Measurements from ENCODE around the gene TCP10L. TPM values are rescaled to one million over a fixed set of nuclear protein-coding genes. Genes with fewer than 3 reads are reported as not detected.
"Not testable (repeated sequence)": the region's sequence is repeated elsewhere in the genome, so short reads cannot be mapped to it uniquely, and the experiment has no call there.

The TCP10L gene
- total RNA-seq, 4 donors from 2014 or later: 0.19 to 5.6 TPM; not detected in 2

DNA sequence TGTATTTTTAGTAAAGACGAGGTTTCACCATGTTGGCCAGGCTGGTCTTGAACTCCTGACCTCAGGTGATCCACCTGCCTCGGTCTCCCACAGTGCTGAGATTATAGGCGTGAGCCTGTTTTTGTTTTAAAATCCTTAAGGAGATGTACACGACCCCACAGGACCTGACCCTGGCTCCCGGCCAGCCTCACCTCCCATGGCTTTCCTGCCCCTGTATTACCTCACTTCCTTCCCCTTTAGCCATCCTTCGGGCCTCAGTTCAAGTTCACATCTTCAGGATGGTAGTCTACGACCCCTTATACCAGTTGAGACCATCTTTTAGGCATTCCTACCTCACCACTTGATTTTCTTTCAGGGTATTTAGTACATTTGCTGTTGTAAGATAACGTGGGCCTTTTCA lies 36.3 kb downstream of the TCP10L start:
- TF ChIP-seq, protein P1, sequence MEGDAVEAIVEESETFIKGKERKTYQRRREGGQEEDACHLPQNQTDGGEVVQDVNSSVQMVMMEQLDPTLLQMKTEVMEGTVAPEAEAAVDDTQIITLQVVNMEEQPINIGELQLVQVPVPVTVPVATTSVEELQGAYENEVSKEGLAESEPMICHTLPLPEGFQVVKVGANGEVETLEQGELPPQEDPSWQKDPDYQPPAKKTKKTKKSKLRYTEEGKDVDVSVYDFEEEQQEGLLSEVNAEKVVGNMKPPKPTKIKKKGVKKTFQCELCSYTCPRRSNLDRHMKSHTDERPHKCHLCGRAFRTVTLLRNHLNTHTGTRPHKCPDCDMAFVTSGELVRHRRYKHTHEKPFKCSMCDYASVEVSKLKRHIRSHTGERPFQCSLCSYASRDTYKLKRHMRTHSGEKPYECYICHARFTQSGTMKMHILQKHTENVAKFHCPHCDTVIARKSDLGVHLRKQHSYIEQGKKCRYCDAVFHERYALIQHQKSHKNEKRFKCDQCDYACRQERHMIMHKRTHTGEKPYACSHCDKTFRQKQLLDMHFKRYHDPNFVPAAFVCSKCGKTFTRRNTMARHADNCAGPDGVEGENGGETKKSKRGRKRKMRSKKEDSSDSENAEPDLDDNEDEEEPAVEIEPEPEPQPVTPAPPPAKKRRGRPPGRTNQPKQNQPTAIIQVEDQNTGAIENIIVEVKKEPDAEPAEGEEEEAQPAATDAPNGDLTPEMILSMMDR (IDR thresholded peaks at IDR 0.05): no peak
- no peak for TF ChIP-seq POLR2A (IDR thresholded peaks at IDR 0.05)
- 64 to 72% methylated on average over 8 of the region's 8 CpGs for WGBS, 2 donors

GRCh38 chr21:32547018-32547417 lies 38.3 kb downstream of the TCP10L start:
- Histone ChIP-seq H3K4me3 (no peak overlapping the region), H3K4me1 (no peaks in the 10 kb centered on the region), H3K27ac (no peak overlapping the region), H3K36me3 (no peaks in the 10 kb centered on the region), H3K9me3 (no peaks in the 10 kb centered on the region), H3K27me3 (no peaks in the 10 kb centered on the region)
- WGBS, 2 donors: 74 to 90% methylated on average over 2 to 4 of the region's 4 CpGs
- TF ChIP-seq, protein P1 (IDR thresholded peaks at IDR 0.05): no peak
- no peak for TF ChIP-seq POLR2A (IDR thresholded peaks at IDR 0.05)
- intact Hi-C loops (cut with DNase I): no loop called here
- DNase-seq: no peak

More for the DNA sequence above, 36.3 kb downstream of the TCP10L start:
- no peak overlapping the region for H3K4me3 ChIP-seq
- no peaks in the 10 kb centered on the region for H3K4me1 ChIP-seq
- H3K27ac ChIP-seq: no peak overlapping the region
- intact Hi-C loops (cut with DNase I): no loop called here
- no peaks in the 10 kb centered on the region for H3K36me3 ChIP-seq
- no peaks in the 10 kb centered on the region for H3K27me3 ChIP-seq
- no peak for DNase-seq
- no peaks in the 10 kb centered on the region for H3K9me3 ChIP-seq

- Histone ChIP-seq H3K4me3 (no peak overlapping the region), H3K9me3 (no peaks in the 10 kb centered on the region), H3K27me3 (no peaks in the 10 kb centered on the region), H3K36me3 (no peaks in the 10 kb centered on the region), H3K4me1 (no peaks in the 10 kb centered on the region), H3K27ac (no peak overlapping the region)
- intact Hi-C loops (cut with DNase I): no loop called here
- TF ChIP-seq POLR2A (IDR thresholded peaks at IDR 0.05): no peak
- TF ChIP-seq, protein P1 (IDR thresholded peaks at IDR 0.05): no peak
- WGBS, 2 donors: 65 to 76% methylated on average over 6 of the region's 6 CpGs
- DNase-seq: no peak
Measured at GRCh38 chr21:32545948-32546441, 39.3 kb downstream of the TCP10L start.

- Histone ChIP-seq H3K36me3 (no peaks in the 10 kb centered on the region), H3K27ac (no peak overlapping the region), H3K9me3 (no peaks in the 10 kb centered on the region), H3K27me3 (no peaks in the 10 kb centered on the region), H3K4me3 (no peak overlapping the region), H3K4me1 (no peaks in the 10 kb centered on the region)
- intact Hi-C loops (cut with DNase I): no loop called here
- no peak for DNase-seq
- WGBS, 2 donors: 82 to 90% methylated on average over 4 of the region's 4 CpGs
- TF ChIP-seq POLR2A (IDR thresholded peaks at IDR 0.05): no peak
- TF ChIP-seq, protein P1 (IDR thresholded peaks at IDR 0.05): no peak
Measured at GRCh38 chr21:32544697-32545096, 40.6 kb downstream of the TCP10L start.

GRCh38 chr21:32543975-32544374 lies 41.3 kb downstream of the TCP10L start:
- no peak for DNase-seq
- TF ChIP-seq, protein P1 (IDR thresholded peaks at IDR 0.05): no peak
- TF ChIP-seq POLR2A (IDR thresholded peaks at IDR 0.05): no peak
- H3K4me3 ChIP-seq: no peak overlapping the region
- H3K9me3 ChIP-seq: no peaks in the 10 kb centered on the region
- H3K27me3 ChIP-seq: no peaks in the 10 kb centered on the region
- H3K4me1 ChIP-seq: no peaks in the 10 kb centered on the region
- H3K27ac ChIP-seq: no peak overlapping the region
- H3K36me3 ChIP-seq: no peaks in the 10 kb centered on the region
- intact Hi-C loops (cut with DNase I): no loop called here
- WGBS, 2 donors: 73 to 78% methylated on average over 3 of the region's 3 CpGs

DNA sequence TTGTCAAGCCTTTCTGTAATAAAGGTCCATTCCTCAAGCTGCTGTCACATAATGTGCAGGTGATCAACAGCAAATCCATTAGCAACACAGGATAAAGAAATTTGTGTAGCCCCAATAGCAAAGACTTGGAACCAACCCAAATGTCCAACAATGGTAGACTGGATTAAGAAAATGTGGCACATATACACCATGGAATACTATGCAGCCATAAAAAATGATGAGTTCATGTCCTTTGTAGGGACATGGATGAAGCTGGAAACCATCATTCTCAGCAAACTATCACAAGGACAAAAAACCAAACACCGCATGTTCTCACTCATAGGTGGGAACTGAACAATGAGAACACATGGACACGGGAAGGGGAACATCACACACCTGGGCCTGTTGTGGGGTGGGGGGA lies 42.3 kb downstream of the TCP10L start:
- DNase-seq; intact Hi-C loops (cut with DNase I); H3K9me3 ChIP-seq; H3K36me3 ChIP-seq; H3K27me3 ChIP-seq; H3K27ac ChIP-seq; H3K4me3 ChIP-seq; H3K4me1 ChIP-seq: not testable (repeated sequence)
- 83% methylated on average over 1 of the region's 2 CpGs; no CpG with 5 or more reads in 1 of the 2 donors for WGBS, 2 donors

All from esophagus squamous epithelium (tissue), 5 donors.